Measurements from ENCODE around the gene E2F6.
"Not testable (repeated sequence)": the region's sequence is repeated elsewhere in the genome, so short reads cannot be mapped to it uniquely, and the experiment has no call there.

The E2F6 gene

GRCh38 chr2:11406267-11406957, 59.5 kb downstream of the E2F6 start:
- no peak for DNase-seq (ENCODE audit: low read depth)
- TF ChIP-seq CTCF (IDR thresholded peaks at IDR 0.05; ENCODE audit: control insufficient read depth, extremely low read depth, insufficient read depth) = no peak
- H3K4me3 ChIP-seq (ENCODE audit: low read depth, low read length) = no peak overlapping the region

DNA sequence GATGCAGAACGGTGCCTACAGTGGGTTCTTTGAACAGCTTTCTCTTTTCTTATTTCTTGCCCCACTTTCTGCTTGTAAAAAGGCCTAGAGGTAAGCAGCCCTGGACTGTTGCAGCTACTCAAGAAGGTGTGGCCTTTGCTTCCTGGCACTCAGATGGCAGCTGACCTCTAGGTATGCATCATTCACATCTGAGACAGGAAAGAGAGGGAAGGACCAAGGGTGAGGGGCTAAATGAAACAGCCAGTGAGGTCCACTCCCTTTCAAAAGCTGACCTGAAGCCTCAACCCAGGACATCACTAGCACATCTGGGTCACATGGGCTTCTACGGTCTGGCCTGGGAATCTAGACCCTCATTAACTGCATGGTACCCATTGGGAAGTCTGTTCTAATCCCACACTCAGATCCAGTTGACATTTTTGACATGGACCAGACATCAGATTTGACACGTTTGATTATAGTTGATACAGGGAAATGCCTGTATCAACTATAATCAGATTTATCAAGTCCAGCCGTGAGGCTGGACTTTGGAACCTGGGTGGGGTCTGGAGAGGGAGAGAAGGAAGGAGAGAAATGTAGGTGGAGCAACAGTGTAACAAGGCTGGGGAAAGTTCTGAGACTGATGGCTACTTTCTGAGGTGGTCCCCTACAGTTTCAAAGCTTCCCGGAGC, 60.2 kb downstream of the E2F6 start:
- no peak for DNase-seq (ENCODE audit: low read depth)
- TF ChIP-seq CTCF (IDR thresholded peaks at IDR 0.05; ENCODE audit: control insufficient read depth, extremely low read depth, insufficient read depth) = no peak
- no peak overlapping the region for H3K4me3 ChIP-seq (ENCODE audit: low read depth, low read length)

DNA sequence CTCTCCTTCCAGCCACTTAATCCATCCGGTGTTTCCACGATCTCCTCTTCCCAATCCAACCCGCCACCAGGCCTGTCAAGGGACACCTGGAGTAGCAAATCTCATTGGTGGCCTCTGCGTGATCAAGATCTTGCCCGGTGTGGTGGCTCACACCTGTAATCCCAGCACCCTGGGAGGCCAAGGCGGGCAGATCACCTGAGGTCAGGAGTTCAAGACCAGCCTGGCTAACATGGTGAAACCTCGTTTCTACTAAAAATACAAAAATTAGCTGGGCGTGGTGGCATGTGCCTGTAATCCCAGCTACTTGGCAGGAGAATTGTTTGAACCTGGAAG, 60.9 kb downstream of the E2F6 start:
- H3K4me3 ChIP-seq (ENCODE audit: low read depth, low read length); DNase-seq (ENCODE audit: low read depth): not testable (repeated sequence)

DNA sequence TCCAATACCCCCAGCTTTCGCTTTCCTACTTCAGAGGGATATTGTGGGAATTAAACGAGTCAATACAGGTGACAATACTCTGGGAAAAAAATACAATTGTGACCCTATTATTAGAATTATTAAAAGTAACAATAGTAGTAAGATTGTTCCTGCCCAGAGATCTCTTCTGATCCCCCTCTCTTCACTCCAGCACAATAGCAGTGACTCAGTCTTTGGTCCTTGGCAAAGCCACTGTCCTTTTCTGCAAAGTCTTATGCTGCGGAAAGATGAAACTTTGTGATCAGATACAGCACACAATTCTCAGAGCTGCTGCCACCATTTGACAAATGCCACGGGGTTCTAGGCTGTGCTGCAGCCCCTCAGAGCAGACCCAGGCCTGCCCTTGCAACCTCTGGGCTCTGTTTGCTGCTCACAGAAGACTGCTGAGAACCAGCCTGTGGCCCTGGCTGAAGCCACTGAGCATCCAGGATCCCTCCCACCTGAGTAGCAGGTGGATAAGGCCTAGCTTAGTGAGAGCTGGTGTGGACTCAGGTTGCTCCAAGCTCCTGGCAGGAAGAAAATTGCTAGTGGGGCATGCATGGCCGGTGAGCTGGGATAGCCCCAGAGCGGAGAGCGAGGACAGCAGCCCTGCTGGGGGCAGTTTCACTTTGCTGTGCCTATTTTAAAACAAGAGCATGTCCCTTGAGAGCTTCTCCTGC, 61.4 kb downstream of the E2F6 start:
- TF ChIP-seq CTCF (IDR thresholded peaks at IDR 0.05; ENCODE audit: control insufficient read depth, extremely low read depth, insufficient read depth) = no peak
- no peak for DNase-seq (ENCODE audit: low read depth)
- no peak overlapping the region for H3K4me3 ChIP-seq (ENCODE audit: low read depth, low read length)

- DNase-seq (ENCODE audit: low read depth) = no peak
- no peak for TF ChIP-seq CTCF (IDR thresholded peaks at IDR 0.05; ENCODE audit: control insufficient read depth, extremely low read depth, insufficient read depth)
- H3K4me3 ChIP-seq (ENCODE audit: low read depth, low read length) = no peak overlapping the region
These were observed 63.5 kb downstream of the E2F6 start for GRCh38 chr2:11402436-11402835.

- no peak for DNase-seq (ENCODE audit: low read depth)
- H3K4me3 ChIP-seq (ENCODE audit: low read depth, low read length) = no peak overlapping the region
- no peak for TF ChIP-seq CTCF (IDR thresholded peaks at IDR 0.05; ENCODE audit: control insufficient read depth, extremely low read depth, insufficient read depth)
These were observed 66.6 kb downstream of the E2F6 start for GRCh38 chr2:11399438-11399762.

GRCh38 chr2:11398750-11399437, 67.1 kb downstream of the E2F6 start:
- no peak for TF ChIP-seq CTCF (IDR thresholded peaks at IDR 0.05; ENCODE audit: control insufficient read depth, extremely low read depth, insufficient read depth)
- DNase-seq (ENCODE audit: low read depth) = no peak
- H3K4me3 ChIP-seq (ENCODE audit: low read depth, low read length) = no peak overlapping the region
